Measurements from ENCODE around the gene LASP1.

DNA sequence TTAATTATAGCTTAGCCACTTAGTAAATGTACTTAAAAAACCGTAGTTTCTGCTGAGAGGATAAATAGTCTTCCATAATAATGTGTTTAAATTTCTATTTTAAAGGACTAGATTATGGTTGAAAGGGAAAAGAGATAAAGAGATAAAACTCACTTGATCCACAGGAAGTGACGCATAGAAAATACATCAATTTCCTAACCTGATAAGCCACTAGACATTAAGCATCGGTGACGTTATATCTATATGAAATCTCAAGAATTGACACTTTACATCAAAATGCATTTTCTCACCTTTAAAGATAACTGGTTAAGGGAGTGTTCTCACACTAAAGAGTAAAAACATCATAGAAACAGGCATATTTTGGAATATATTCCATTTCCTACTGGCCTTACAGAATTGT, 91.6 kb downstream of the LASP1 start:
- TF ChIP-seq, protein P1, sequence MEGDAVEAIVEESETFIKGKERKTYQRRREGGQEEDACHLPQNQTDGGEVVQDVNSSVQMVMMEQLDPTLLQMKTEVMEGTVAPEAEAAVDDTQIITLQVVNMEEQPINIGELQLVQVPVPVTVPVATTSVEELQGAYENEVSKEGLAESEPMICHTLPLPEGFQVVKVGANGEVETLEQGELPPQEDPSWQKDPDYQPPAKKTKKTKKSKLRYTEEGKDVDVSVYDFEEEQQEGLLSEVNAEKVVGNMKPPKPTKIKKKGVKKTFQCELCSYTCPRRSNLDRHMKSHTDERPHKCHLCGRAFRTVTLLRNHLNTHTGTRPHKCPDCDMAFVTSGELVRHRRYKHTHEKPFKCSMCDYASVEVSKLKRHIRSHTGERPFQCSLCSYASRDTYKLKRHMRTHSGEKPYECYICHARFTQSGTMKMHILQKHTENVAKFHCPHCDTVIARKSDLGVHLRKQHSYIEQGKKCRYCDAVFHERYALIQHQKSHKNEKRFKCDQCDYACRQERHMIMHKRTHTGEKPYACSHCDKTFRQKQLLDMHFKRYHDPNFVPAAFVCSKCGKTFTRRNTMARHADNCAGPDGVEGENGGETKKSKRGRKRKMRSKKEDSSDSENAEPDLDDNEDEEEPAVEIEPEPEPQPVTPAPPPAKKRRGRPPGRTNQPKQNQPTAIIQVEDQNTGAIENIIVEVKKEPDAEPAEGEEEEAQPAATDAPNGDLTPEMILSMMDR (conservative IDR thresholded peaks at IDR 0.05; ENCODE audit: low read depth, low read length), result no peak
- no peak for TF ChIP-seq EZH2 (IDR thresholded peaks at IDR 0.05; ENCODE audit: borderline replicate concordance, low read depth, low read length, poor library complexity, severe bottlenecking)
